Stimulated activated CD8-positive, alpha-beta memory T cell treated with anti-CD3 and anti-CD28 coated beads, Interleukin-15, amount 100 ng/mL, for 1 hour (primary cell): ENCODE data around the gene COL28A1.
"Not testable (repeated sequence)": the region's sequence is repeated elsewhere in the genome, so short reads cannot be mapped to it uniquely, and the experiment has no call there.

Source experiments
- DNase-seq: peaks from one replicate; pipeline ENCODE4 v3.0.0-alpha.2; 2020; ENCODE audit warnings: low read depth

COL28A1 gene

DNA sequence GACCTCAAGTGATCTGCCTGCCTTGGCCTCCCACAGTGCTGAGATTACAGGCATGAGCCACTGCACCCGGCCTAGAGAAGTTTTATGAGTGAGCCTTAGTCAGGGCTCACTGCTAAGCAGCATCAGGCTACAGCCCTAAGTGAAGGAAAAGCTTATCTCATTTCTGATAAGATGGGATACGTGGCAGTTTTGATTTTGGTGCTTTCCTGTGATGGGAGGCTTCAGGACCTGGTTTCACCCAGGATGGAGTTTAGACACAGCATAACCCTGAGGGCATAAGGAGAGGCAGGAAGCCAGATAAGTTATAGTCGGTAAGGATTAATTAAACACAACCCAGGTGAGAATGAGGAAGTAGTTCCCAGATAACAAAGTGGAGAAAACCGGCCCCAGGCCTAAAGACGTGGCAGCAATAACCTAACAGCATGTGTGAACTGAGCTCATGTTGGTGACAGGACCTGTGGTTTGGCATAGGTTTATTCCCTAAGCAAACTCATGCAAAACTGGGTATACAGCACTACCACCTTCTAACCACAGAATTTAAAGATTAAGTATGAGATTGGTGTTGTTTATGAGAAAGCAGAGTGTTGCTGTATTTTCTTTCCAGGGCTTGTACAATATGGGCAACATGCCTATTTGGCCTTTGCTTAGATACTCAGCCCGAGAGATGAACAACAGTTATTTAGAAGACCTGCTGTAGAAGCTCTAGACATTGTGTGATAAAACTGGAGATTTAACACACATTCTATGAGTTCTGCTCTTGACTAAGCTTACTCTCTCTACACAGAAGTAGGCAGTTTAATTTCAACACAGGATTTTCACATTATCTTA lies 119.4 kb downstream of the COL28A1 start:
- DNase-seq, result no peak

DNA sequence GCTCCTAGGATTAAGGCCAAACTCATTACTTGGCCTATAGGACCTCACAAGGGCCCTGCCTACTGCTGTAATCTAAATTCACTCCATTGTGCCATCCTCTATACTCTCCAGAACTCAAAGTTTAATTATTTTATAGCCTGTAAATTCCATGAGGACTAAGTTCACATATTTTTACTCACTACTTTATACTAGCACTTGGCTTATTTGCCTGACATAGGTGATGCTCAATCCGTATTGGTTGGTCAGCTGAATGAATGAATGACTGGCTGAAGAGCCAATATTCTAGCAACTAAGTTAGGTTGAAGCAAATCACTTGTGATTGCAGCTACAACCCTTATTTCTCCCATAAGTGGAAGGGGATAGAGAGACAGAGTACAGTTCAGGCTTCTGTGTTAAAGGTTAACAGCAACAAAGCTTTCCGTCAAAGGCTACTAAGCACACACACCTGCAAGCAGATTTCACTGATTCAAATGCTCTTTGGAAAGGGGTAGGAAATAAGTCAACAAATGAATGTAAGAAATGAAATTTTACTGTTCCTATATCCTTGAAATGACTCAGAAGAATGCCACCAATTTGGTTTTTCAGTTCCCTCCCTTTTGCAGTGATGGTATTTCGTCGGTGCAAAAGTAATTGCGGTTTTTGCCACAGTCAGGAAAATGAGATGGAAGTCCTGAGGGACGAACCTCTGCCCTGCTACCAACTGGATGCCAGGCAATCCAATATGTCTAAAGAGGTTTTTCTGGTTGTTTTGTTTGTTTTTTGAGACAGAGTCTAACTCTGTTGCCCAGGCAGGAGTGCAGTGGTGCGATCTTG lies 120.7 kb downstream of the COL28A1 start:
- no peak for DNase-seq

DNA sequence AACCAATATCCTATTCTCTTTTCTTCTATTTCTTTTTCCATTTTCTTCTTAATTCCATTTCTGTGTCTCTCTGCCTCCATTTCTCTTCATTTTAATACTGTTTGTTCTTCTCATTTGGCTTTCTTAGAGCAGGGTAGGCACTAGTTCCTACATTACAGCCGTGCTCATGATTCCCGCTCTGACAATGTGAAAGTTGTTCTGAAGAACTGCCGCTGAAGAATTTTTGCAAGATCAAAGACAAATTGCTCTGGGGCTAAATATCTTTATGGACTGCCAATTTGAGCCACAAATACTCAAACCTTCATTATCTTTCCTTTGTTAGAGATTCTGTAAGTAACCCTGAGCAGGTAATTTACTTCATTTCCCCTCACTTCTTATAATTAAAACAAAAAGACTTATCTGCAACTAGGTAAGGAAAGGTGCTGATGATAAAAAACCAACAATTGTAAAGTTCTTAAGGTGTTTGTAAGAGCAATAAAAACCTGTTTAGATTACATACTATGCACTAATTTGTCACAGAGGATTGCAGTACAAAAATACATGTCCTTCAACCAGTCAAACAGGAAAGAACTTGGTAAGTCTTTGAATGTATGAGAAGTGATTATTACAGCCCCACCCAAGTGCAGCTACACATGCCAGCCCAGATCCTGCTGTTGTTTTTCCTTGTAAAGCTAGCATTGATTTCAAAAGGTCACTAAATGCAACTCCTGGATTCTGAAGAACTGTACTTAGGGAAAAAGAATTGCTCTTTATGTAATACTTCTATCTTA lies 127.5 kb downstream of the COL28A1 start:
- DNase-seq, result no peak

DNA sequence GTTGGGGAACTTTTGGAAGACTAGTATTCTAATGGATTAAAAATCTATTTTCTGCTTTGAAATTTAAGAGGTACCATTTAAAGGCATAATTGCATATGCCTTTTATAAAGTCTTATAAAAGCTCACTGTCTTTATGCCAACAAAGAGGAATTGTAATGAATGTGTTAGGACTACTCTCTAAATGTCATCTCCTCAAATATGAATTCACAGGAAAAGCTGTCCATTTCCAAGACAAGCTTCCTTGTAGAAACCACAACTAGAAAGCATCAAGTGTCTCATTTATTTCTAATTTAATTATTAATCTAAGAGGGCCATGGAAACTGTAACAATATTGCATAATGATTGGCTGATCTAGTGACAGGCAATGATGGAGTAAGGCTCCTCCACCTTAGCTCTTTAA lies 130.2 kb downstream of the COL28A1 start:
- no peak for DNase-seq

DNA sequence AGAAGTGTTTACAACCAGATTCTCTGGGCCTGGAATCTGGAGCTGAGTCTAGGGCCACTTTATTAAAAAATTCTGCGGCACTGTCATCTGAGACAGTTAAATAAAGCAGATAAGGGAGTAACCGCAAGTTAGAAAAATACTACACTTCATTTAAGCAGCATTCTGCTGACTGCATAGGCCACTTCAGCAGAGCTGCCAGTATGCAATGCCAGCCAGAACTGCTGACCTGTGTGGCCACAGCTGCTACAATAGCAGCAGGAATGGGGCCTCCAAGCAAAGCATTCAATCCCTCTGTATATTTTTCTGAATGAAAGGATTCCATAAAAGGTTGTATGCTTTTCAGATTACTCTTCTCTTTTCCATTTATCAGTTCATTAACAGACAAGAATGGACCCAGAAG lies 136.0 kb downstream of the COL28A1 start:
- no peak for DNase-seq

DNA sequence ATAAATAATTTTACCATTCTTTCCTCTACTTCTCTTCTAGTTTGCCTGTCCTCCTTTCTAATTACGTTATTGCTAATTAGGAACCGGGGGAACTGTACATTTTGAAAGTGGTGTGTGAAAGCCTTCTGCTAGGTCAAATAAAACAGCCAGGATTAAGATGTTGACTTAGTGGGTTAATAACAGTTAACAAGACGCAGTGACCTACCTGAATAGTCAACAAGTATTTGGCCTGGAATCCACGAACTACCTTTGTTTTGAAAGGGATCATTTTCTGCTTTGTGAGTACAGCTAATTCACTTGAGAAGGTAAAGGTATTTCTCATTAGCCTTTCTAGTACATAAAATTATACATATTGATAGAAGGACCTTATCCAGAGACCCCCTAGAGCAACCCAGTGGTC lies 139.9 kb downstream of the COL28A1 start:
- DNase-seq, result no peak

DNA sequence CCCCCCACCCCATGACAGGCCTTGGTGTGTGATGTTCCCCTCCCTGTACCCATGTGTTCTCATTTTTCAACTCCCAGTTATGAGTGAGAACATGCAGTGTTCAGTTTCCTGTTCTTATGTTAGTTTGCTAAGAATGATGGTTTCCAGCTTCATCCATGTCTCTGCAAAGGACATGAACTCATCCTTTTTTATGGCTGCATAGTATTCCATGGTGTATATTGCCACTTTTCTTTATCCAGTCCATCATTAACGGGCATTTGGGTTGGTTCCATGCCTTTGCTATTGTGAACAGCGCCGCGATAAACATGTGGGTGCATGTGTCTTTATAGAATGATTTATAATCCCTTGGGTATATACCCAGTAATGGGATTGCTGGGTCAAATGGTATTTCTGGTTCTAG lies 147.5 kb downstream of the COL28A1 start:
- DNase-seq, result not testable (repeated sequence)

DNA sequence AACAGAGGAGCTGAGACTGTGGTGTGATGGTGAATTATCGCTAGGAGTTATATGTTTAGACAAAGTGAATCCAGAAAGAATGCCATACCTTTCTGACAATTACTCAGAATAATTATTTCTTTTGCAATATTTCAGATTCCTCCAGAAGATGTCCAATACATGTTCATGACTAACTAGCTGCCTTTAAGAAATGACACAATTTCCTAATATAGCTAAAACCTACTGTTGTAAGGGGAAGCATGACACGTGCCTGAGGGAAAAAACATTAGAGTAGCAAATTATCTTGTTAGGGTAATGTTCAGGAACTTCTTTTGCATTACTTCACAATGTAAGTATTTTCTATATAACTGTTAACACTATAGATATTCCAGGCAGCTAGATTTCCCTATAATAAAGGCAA lies 150.3 kb downstream of the COL28A1 start:
- no peak for DNase-seq

DNA sequence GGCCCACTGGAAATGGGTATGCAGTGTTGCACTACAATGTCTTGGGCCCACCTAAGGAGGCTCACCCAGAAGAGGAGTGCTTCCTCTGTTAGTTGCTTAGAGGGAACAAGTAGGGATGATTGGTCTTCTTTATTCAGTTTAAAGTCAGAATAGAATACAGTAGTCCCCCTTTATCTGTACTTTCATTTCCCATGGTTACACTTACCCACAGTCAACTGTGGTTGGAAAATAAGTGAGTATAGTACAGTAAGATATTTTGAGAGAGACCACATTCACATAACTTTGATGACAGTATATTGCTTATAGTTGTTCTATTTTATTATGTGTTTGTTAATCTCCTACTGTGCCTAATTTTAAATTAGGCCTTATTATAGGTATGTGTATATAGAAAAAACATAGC lies 151.4 kb downstream of the COL28A1 start:
- no peak for DNase-seq

DNA sequence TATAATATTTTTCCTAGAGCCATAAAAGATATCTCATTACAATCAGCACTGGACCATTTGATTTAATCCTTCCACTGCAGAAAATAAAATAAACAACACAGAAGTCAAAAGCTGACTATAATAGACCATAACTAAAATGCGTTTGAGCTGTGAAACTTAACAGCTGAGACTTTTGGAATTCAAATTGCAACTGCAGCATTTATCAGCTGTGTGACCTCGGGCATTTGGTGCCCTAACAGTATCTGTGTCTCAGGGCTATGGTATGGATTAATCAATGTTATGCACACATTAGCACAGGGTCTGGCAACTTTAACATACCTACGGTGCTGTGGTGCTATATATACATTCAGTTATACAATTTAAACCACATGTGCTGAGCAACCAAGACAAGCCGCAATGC lies 160.1 kb downstream of the COL28A1 start:
- no peak for DNase-seq

DNA sequence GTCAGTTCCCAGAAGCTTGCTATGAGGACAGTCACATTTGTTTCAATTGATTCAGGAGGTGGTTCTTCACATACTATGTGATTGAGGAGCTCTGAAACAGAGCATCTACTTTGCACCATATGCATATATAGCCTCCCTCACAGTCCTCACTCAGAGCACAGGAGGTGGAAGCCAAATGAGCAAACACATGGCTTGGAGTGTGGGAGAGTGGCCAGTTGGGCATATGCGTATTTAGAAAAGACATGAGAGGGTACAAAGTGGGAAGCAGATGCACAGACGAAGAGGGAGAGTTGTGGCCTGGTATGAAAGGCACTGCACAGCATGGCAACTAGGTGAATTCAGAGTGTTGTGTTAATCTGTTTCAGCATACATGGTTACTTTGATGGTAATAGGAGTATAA lies 165.6 kb downstream of the COL28A1 start:
- DNase-seq, result no peak

DNA sequence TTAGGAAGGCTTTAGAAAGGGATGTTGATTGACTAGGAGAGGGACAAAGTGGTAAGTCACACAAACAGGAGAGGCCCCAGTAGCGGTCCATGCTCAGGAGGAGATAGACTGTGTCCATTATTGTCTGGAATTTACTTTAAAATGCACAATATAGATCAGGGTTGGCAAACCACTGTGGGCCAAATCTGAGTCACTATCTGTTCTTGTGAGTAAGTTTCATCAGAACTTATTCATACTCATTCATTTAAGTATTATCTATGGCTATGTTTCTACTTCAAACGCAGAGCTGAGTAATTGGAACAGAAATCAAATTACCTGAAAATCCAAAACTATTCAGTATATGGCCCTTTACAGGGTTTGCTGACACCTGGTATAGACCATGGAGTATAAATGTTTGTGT lies 166.5 kb downstream of the COL28A1 start:
- DNase-seq, result no peak

DNA sequence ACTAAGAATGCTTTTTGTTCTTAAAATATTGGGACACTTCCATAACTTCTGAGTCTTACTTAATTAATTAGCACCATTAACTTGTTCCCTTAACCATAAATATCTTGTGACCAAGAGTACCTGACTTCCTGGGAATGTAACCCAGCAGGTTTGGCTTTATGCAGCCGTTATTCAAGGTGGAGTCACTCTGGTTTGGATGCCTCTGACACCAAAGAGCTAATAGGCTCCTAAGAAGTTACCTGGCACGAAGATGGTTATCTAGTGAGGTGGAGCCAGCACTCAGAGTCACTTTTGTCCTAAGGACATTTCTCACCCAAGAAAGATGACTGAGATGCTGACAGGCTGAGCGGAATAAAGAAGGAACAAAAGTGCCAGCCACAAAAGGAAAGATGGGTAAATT lies 181.0 kb downstream of the COL28A1 start:
- DNase-seq, result no peak

DNA sequence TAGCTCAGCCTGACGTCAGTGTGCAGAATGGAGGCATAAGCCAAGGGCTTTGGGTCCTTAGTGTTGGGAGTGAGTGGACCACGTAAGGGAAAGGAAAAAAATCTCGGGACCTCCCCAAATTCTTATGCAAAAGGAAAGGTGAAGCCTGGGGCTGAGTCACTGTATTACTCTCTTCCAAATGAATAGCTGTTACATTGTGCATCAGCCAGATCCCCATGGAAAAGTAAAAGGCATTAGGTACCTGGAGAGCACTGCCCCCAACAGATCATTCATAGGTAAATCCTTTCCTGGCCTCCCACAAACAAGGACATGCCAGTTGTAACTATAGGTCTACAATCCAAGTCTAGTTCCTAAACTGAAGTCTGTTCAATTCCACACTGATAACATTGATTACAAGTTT lies 182.8 kb downstream of the COL28A1 start:
- DNase-seq, result no peak

DNA sequence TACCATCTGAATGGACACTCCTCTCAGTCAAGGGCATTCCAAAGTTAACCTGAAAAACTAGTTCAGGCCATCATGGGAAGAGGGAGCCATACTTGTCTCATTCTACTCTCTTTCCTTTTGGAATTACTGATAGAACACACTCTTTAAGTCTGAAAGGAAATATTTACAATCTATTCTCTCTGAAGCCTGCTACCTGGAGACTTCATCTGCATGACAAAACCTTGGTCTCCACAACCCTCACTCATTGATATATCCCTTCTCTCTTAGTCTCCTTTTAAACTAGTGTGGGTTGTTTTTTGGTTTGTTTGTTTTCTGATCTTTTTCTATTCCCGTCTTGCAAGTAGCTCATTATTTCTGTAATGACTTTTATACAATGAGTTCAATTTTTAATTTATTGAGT lies 183.8 kb downstream of the COL28A1 start:
- DNase-seq, result no peak

DNA sequence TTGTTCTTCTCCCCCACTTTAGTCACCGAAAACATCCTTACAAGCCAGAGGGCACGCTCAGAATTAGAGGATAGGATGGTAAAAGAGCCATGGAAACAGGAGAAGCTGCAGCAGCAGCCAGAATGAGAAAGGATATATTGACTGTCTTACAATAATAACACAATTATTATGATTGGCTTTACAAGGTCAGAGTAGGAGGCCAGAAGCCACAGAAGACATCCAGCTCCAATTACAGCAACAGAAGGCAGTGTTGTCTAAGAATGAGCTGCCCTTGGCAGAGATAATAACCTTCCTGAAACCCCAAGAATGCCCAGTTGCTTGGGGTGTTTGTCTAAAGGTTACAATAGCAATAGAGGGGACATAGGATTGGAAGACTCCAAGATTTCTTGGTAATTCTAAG lies 184.5 kb downstream of the COL28A1 start:
- no peak for DNase-seq

DNA sequence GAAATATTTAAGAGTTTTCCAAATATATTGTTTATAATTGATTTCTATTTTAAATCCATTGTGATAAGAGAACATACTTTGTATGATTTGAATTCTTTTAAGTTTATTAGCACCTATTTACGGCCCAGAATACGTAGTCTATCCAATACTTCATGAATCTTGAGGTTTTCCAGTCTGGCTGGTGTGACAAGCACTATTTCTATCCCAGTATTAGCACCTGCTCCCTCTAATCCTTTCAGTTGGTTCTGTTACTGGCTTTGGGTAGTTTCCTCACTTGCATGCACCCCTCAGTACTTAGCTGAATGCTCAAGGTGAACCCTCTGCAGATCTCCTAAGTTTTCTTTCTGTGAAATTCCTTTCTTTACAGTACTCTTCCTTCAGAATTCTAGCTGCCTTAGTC lies 186.5 kb downstream of the COL28A1 start:
- DNase-seq, result no peak

DNA sequence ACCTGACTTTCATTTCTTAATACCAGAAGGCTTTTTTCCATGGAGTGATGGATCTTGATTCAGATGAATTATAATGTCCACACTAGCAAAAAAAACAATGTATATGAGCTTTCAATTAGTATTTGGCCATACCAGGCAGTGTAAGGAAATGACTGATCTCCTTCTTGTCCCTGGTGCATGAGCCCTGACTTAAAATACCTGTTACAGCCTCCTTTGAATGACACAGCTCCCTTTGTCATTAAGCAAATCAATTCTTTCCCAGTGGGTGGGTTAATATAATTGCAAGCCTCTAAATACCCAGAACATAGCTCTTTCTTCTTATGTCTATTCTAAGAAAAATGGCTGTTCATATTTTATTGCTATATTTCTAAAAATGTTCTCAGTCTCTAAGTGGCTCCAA lies 188.6 kb downstream of the COL28A1 start:
- DNase-seq, result no peak

DNA sequence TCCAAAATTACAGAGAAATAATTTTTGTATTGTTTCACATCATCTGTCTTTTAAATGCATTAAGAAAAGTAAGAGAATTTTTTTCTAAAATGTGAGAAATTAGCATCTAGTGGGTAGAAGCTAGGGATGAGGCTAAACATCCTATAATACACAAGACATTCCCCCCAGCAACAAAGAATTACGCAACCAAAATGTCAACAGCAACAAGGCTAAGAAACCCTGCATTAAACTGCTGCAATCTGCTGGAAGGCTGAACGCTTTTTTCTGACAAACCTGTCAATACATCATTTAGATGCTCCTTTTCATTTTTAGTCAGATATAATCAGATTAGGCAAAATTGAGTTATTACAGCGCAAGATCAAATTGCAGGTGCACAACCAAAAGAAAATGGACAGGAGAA lies 191.1 kb downstream of the COL28A1 start:
- DNase-seq, result no peak

DNA sequence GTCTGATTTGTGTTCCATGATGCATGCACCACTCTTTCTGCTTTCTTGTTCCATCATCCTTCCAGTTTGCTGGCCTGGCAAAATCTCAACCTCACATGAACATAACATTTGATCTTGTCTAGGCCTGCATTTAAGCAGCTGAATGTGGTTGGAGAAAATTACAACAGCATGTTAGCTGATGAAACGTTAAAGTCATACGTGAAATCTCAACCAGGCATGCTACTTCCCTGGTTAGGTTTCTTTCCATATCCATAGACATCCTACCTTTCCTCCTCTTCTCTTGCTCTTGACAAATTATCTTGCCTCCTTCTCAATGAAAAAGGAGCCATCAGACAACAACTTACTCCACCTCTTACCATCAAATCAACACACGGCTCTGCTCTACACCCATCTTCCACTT lies 199.8 kb downstream of the COL28A1 start:
- DNase-seq, result no peak

DNA sequence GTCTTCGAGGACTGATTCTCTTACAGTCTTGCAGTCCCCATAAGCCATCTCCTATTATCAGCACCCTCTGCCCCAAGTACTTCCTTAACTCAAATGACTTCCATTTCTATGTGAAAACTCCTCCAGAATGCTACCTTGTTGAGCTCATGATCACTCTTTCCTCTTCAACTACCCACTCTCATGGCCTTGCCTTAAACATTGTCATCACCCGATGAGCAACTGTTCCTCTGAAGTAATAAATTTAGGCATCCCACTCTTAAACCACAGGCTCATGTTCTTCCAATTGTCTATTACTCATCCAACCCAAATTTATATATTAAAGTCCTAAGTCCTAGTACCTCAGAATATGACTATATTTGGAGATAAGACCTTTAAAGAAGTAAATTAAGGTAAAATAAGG lies 200.5 kb downstream of the COL28A1 start:
- DNase-seq, result no peak

DNA sequence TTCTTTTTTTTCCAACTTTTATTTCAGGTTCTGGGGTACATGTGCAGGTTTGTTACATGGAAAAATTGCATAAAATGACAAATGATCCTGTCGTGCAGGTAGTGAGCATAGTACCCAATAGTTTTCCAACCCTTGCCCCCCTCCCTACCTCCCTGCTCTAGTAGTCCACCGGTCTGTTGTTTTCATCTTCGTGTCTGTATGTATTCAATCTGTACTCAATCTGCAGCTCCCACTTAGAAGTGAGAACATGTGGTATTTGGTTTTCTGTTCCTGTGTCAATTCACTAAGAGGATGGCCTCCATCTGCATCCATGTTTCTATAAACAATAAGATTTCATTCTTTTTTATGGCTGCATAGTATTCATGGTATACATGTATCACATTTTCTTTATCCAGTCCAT lies 202.1 kb downstream of the COL28A1 start:
- DNase-seq, result no peak

DNA sequence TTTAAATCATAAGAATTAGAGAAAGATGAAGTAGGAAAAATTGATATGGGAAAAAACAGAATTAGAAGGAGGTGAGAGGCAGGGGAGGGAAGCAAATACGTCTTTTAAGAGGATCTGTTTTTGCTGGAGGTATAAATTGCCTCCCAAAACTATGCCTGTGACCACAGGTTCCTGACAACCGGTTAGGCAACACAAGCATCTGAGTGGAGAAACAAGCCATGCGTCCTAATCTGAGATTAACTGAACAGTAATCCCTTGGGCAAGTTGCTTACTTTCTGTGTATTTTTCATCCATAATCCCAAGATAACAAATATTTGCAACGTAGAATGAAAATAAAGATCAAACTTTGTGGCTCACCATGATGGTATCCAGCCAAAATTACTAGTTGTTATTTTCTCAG lies 204.2 kb downstream of the COL28A1 start:
- no peak for DNase-seq
